Keratinocyte (primary cell): ENCODE data around the gene PRKCA.

ENCODE experiments used
- EZH2 ChIP-seq: IDR thresholded peaks from one replicate; pipeline ENCODE4 v1.6.1; 2012; ENCODE audit warnings: inconsistent platforms, mild to moderate bottlenecking, low read length, moderate library complexity
- TF ChIP-seq, protein P1 (sequence below), 3 experiments: IDR thresholded peaks in 1 of 3; conservative IDR thresholded peaks in 1 of 3; optimal IDR thresholded peaks in 1 of 3; 2 replicates in 2 of 3; 3 replicates in 1 of 3; pipeline versions ENCODE3 to v1.5.1; 2011; ENCODE audit warnings: low read length in 3 of 3, mild to moderate bottlenecking in 3 of 3, moderate library complexity in 2 of 3, control low read depth in 1 of 3, inconsistent platforms in 1 of 3; ENCODE audit not compliant: insufficient read depth in 2 of 3; ENCODE audit errors: extremely low read depth in 1 of 3

DNA sequence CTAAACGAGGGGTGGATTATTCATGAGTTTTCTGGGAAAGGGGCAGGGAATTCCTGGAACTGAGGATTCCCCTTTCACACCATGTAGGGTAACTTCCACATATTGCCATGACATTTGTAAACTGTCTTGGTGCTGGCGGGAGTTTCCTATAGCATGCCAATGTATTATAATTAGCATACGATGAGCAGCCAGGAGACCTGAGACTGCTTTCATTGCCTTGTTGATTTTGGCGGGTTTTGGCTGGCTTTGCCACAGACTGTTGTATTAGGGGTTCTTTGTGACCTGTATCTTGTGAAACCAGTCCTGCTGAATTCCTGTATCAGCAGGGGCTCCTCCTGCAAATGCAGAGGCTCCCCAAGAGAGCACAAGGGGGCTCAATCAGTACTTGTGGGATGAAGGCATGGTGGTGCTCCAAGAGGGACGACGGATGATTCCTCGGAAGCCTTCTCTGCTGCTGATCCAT lies 428.1 kb downstream of the PRKCA start:
- TF ChIP-seq, protein P1, sequence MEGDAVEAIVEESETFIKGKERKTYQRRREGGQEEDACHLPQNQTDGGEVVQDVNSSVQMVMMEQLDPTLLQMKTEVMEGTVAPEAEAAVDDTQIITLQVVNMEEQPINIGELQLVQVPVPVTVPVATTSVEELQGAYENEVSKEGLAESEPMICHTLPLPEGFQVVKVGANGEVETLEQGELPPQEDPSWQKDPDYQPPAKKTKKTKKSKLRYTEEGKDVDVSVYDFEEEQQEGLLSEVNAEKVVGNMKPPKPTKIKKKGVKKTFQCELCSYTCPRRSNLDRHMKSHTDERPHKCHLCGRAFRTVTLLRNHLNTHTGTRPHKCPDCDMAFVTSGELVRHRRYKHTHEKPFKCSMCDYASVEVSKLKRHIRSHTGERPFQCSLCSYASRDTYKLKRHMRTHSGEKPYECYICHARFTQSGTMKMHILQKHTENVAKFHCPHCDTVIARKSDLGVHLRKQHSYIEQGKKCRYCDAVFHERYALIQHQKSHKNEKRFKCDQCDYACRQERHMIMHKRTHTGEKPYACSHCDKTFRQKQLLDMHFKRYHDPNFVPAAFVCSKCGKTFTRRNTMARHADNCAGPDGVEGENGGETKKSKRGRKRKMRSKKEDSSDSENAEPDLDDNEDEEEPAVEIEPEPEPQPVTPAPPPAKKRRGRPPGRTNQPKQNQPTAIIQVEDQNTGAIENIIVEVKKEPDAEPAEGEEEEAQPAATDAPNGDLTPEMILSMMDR (optimal IDR thresholded peaks at IDR 0.05 in 1 of 3, IDR thresholded peaks at IDR 0.05 in 1 of 3, conservative IDR thresholded peaks at IDR 0.05 in 1 of 3; ENCODE audit: extremely low read depth in 1 of 3, insufficient read depth in 2 of 3, low read length in 3 of 3) = no peak
- no peak for TF ChIP-seq EZH2
